ENCODE results near the gene ILK. TPM values are rescaled to one million over a fixed set of nuclear protein-coding genes. Genes with fewer than 3 reads are reported as not detected.

Gene ILK
- total RNA-seq, 1 experiment from 2014 or later: 210 TPM

- no peak for DNase-seq (ENCODE audit: low spot score)
Measured at GRCh38 chr11:6621711-6622211, 18.2 kb downstream of the ILK start.

- DNase-seq (ENCODE audit: low spot score): no peak
Measured at GRCh38 chr11:6622261-6623171, 18.9 kb downstream of the ILK start.

- no peak for DNase-seq (ENCODE audit: low spot score)
Measured at GRCh38 chr11:6623391-6624363, 20.1 kb downstream of the ILK start.

GRCh38 chr11:6625156-6625831 is 21.7 kb downstream of the ILK start:
- no peak for DNase-seq (ENCODE audit: low spot score)

- no peak for DNase-seq (ENCODE audit: low spot score)
Measured at GRCh38 chr11:6625832-6626420, 22.4 kb downstream of the ILK start.

- DNase-seq (ENCODE audit: low spot score): no peak
Measured at GRCh38 chr11:6626971-6627761, 23.6 kb downstream of the ILK start.

GRCh38 chr11:6627762-6628241 is 24.2 kb downstream of the ILK start:
- no peak for DNase-seq (ENCODE audit: low spot score)

GRCh38 chr11:6628526-6628925 is 25.0 kb downstream of the ILK start:
- no peak for DNase-seq (ENCODE audit: low spot score)

GRCh38 chr11:6629573-6629891 is 26.0 kb downstream of the ILK start:
- no peak for DNase-seq (ENCODE audit: low spot score)

- no peak for DNase-seq (ENCODE audit: low spot score)
Measured at GRCh38 chr11:6629892-6630631, 26.5 kb downstream of the ILK start.

GRCh38 chr11:6630632-6631291 is 27.2 kb downstream of the ILK start:
- DNase-seq (ENCODE audit: low spot score): no peak

- DNase-seq (ENCODE audit: low spot score): no peak
Measured at GRCh38 chr11:6631361-6631890, 27.9 kb downstream of the ILK start.

GRCh38 chr11:6632116-6633073 is 28.8 kb downstream of the ILK start:
- no peak for DNase-seq (ENCODE audit: low spot score)

GRCh38 chr11:6633422-6634408 is 30.1 kb downstream of the ILK start:
- no peak for DNase-seq (ENCODE audit: low spot score)

GRCh38 chr11:6634534-6634933 is 31.0 kb downstream of the ILK start:
- DNase-seq (ENCODE audit: low spot score): no peak
